Forelimb muscle (tissue), 1 donor: ENCODE results near the gene ABCA13. TPM values are rescaled to one million over a fixed set of nuclear protein-coding genes. Genes with fewer than 3 reads are reported as not detected.
A peak's percentile ranks its signal among the peaks of the same experiment; 100 is the strongest.

ENCODE experiments used
- DNase-seq: peaks from one replicate; pipeline ENCODE4 v3.0.0-alpha.2; 2013; ENCODE audit warnings: low read depth
- polyA plus RNA-seq: library from polyadenylated mRNA; unstranded; fragments of 120-200 nt; gene quantifications from one replicate; pipeline ENCODE4 v1.2.1, GENCODE V29; 2013; ENCODE audit not compliant: insufficient read length

ABCA13 gene
- polyA plus RNA-seq, 1 donor = 0.06 TPM

GRCh38 chr7:48376263-48376662 is 205.0 kb downstream of the ABCA13 start:
- DNase-seq = no peak

- no peak for DNase-seq
These were observed 209.7 kb downstream of the ABCA13 start for GRCh38 chr7:48380921-48381320.

DNA sequence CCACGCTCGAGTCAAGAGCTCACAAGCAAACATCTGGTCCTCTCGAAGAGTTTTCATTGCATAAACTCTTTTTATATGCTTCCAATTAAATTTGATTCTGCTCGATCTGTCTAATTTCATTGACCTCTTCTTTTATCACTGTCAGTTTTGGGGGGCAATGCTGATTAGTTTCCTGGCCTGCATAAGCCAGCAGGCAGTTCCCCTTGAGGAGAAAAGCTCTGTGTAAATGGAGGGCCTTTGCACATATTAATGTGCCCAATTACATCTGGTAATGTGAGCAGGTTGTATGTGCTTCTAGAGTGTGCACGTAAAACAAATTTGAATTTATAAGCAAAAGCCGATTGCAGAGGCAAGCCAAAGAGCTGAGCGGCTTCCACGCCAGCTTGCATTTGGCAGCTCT is 210.3 kb downstream of the ABCA13 start:
- DNase-seq = no peak

- no peak for DNase-seq
These were observed 213.0 kb downstream of the ABCA13 start for GRCh38 chr7:48384180-48384752.

GRCh38 chr7:48387932-48388331 is 216.7 kb downstream of the ABCA13 start:
- DNase-seq = no peak

- DNase-seq = no peak
These were observed 217.7 kb downstream of the ABCA13 start for GRCh38 chr7:48388911-48389310.

- DNase-seq = no peak
These were observed 218.7 kb downstream of the ABCA13 start for GRCh38 chr7:48389977-48390376.

- DNase-seq = peak; percentile 8
These were observed 219.4 kb downstream of the ABCA13 start for GRCh38 chr7:48390388-48391327.

DNA sequence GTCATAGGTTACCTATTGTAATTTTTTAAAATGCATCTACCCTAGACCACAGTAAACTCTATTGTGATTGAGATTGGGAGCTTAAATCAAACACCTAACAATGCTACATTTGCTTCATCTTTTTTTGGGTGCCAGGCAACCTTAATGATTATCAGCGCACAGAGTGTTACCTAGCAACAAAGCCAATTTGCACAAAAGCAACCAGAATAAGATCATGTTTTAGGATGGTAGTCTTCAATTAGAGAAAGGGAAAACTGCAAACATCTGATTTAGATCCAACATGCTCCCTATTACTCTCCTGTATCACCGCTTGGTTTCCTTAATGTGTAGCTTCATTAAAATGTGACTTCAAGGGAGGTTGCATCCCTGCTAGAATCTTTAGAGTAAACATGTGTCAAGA is 226.9 kb downstream of the ABCA13 start:
- DNase-seq = no peak

DNA sequence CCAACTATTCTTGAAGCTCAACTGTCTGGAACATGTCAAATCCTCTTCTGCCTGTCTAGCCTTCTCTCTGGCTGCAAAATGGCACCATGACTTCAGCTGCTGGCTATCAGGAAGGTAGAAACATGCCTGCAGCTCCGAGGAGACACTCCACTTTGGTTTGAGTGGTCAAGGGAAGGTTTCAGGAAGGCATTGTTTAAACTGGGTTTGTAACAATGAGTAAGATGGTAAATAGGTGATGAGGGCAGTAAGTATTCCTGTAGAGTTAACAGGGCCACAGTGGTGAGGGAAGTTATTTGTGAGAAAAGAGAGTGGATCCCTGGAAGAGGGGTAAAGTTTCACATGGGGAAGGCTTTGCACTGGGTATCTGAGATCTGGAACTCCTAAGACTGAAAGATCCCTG is 231.5 kb downstream of the ABCA13 start:
- no peak for DNase-seq

DNA sequence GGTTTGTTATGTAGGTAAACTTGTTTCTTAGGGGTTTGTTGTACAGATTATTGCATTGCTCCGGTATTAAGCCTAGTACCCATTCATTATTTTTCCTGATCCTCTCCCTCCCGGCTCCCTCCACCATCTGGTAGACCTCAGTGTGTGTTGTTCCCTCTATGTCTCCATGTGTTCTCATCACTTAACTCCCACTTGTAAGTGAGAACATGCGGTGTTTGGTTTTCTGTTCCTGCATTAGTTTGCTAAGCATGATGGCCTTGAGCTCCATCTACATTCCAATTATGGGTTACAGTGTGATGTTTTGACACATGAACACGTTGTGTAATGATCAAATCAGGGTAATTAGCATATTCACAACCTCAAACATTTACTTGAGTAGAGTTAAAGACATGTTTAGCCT is 237.5 kb downstream of the ABCA13 start:
- DNase-seq = no peak

DNA sequence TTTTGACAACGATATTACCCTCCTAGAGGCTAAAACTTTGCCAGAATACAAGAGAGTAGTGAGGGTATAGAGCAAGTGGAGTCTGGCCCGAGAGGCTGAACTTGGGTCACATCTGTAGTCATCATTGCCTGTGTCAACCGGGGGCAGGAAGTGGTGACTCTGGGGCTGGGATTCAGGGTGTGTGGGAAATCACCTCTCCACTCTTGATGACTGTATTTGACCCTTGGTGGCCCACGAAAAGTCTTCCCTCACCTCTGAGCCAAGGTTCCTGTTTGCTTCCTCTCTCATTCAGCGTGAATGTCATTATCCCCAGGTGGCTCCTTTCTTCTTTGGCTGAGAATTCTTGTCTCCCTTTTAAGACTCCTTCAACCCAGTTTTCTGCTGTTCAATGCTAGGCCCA is 240.4 kb downstream of the ABCA13 start:
- no peak for DNase-seq

GRCh38 chr7:48414011-48414732 is 242.9 kb downstream of the ABCA13 start:
- DNase-seq = no peak

- DNase-seq = no peak
These were observed 245.2 kb downstream of the ABCA13 start for GRCh38 chr7:48416327-48416908.

GRCh38 chr7:48419401-48419800 is 248.1 kb downstream of the ABCA13 start:
- no peak for DNase-seq

- DNase-seq = peak; percentile 68
These were observed 248.9 kb downstream of the ABCA13 start for GRCh38 chr7:48420206-48420605.

- DNase-seq = no peak
These were observed 250.1 kb downstream of the ABCA13 start for GRCh38 chr7:48421357-48421756.

DNA sequence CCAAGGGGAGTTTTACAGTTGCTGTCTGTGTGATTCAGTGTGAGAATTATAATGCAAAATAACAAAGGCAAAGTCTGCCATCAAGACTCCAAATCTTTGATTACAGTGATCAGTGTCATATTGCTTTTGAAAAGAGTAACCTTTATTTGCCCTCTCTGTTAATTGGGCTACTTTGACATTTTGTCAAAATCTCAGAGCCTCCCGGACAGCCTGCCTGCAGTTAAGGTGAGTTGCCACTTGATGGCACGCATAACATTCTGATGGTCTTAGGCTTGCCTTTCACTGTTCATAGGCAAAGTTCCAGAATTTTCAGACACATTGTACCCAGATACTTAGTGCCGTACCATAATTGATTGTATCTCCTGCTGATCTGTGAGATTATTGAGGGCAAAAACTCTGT is 253.5 kb downstream of the ABCA13 start:
- no peak for DNase-seq

- no peak for DNase-seq
These were observed 255.2 kb downstream of the ABCA13 start for GRCh38 chr7:48426331-48426965.

DNA sequence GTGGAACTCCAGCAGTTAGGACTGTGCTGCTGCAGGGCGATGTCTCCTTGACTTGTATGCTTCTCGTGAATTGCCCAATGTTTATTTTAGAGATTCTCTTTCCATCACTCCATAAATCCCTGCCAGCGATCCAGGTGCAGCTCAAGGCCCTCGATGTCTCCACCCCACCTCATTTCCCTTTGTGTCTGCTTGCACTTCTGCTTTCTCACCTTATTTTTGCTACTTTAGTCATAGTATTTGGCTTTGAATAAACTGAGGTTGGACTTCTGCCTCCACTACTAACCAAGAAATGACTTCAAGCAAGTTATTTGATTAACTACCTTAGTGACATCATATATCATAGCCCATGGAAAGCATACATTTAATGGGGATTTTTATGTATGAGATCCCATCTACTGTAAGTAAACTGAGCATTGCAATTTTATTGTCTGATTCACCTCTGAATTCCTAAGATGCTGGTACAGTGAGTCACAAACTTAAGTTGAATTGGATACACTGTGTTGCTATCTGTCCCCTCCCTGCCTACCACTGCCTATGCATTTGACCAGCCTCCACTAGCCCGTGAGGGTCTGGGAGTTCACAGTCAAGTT is 255.8 kb downstream of the ABCA13 start:
- no peak for DNase-seq

DNA sequence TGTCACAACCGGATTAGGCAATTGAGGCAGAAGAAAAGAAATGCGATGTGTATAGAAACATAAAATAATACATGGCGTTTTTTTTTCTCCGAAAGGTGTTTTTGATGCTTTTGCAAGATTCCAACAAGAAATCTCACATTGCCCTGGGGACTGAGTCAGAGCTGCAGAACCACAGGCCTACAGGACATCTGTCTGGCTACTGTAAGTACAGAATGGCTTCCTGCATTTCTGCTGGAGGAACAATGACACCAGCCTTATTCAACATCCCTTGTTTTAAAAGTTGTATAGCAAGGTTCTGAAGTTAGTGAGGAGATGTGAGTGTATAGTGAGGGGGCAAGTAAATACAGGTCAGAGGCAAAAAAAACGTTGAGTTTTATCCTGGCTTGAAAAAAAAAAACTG is 256.4 kb downstream of the ABCA13 start:
- no peak for DNase-seq
